Spleen (tissue), 7 donors: ENCODE results near the gene ONECUT3.

Source experiments
- CTCF ChIP-seq, 11 experiments: fragments of 200-600 bp in 7 of 11; fragments of 450-650 bp in 4 of 11; sonication (generic) in 4 of 11; IDR thresholded peaks in 8 of 11; conservative IDR thresholded peaks in 3 of 11; 1 replicate in 7 of 11; 2 replicates in 4 of 11; pipeline versions ENCODE4 v1.4.0 to v1.8.0; 2016 to 2021; ENCODE audit warnings: antibody characterized with exemption in 11 of 11, inconsistent platforms in 4 of 11, mild to moderate bottlenecking in 1 of 11
- POLR2AphosphoS5 ChIP-seq, 3 donors: sonication (generic); formaldehyde crosslinking; IDR thresholded peaks; one replicate each; pipeline ENCODE4 v1.5.1; 2017; ENCODE audit warnings: antibody characterized with exemption in 3 of 3
- donor health status: DM: no; HTN: no; CAD: no; lungs with moderate emphysema.
- donor health status: DM: no; HTN: no; CAD: no.
- donor health status: DM: no; HTN: no; CAD: no.

GRCh38 chr19:1754636-1755466 is 1.5 kb downstream of the ONECUT3 start:
- TF ChIP-seq CTCF (IDR thresholded peaks at IDR 0.05 in 8 of 11, conservative IDR thresholded peaks at IDR 0.05 in 3 of 11) (peak in 1 of 11 experiments; percentile 13), POLR2AphosphoS5 (IDR thresholded peaks at IDR 0.05) (no peak)
